GM12872 (cell line): ENCODE results near the gene GNRH2.
A peak's percentile ranks its signal among the peaks of the same experiment; 100 is the strongest.

Experiments
- CTCF ChIP-seq: IDR thresholded peaks from 3 replicates; pipeline ENCODE4 v1.5.1; 2011; ENCODE audit warnings: low read depth, mild to moderate bottlenecking, low read length, moderate library complexity; ENCODE audit not compliant: insufficient read depth

Gene GNRH2

GRCh38 chr20:3067139-3068014 lies 24.0 kb downstream of the GNRH2 start:
- TF ChIP-seq CTCF = no peak

- TF ChIP-seq CTCF = no peak
Observed at GRCh38 chr20:3068075-3068474, 24.7 kb downstream of the GNRH2 start.

- peak; percentile 51; the same call in 2 of the 3 replicates for TF ChIP-seq CTCF
Observed at GRCh38 chr20:3068986-3069900, 25.8 kb downstream of the GNRH2 start.

GRCh38 chr20:3070725-3071124 lies 27.3 kb downstream of the GNRH2 start:
- no peak for TF ChIP-seq CTCF

- TF ChIP-seq CTCF = no peak
Observed at GRCh38 chr20:3071266-3071609, 27.8 kb downstream of the GNRH2 start.

GRCh38 chr20:3071610-3072529 lies 28.4 kb downstream of the GNRH2 start, which contains the start of gene OXT:
TSS of gene OXT (plus strand) at chr20:3071620. CDS start at chr20:3071656, 36 bp downstream.
- TF ChIP-seq CTCF = no peak
